ENCODE results near the gene COX18.

The COX18 gene, protein sequence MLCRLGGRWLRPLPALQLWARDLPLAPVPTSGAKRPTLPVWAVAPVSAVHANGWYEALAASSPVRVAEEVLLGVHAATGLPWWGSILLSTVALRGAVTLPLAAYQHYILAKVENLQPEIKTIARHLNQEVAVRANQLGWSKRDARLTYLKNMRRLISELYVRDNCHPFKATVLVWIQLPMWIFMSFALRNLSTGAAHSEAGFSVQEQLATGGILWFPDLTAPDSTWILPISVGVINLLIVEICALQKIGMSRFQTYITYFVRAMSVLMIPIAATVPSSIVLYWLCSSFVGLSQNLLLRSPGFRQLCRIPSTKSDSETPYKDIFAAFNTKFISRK

DNA sequence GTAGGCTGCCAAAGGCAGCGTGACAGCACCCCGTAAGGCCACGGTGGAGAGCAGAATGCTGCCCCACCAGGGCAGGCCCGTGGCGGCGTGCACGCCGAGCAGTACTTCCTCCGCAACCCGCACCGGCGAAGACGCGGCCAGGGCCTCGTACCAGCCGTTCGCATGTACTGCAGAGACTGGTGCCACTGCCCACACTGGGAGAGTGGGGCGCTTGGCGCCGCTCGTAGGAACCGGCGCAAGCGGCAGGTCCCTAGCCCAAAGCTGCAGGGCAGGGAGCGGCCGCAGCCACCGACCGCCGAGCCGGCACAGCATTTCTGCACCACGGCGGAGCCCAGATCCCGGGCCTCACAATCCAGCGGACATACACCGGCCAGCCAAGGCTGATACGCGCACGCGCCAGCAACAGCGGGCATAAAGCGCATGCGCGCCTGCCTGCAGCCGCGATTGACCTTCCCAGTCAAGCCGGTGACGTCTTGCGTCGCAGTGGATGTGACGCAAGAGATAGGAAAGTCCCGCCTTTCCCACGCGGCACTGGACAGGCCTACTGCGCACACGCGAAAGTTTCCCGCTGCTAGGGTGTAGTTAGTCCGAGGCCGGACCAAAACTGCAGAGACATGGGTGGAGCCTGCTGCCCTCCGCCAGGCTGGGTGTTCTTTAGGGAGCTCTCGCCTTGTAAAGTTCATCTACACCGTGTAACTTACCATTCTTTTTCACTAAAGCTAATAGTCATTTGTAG, at the start of gene COX18:
Gene COX18, minus strand, starts transcription at position 379 of the 736 bp plus-strand sequence. Its CDS starts 67 bp downstream, at position 312.
- DNase-seq: peak; percentile 33

DNA sequence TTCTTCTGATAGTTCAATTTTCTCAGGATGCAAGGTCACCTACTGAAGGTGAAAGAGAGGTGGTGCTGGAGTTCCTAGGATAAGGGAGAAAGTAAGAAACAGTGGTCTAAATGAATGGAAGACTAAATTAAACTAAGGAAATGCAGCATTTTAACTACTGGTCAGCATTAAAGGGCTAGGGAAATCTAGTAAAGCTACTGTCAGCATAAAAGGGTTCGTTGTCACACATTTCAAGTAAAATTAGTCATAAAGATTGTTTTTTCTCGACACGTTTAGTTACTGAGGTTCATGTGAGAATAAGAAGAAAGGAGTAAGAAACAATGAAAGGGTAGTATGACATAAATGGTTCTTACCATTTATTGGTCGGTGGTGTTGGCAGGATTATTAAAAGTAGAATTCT, 40.0 kb upstream of the COX18 start:
- no peak for DNase-seq

DNA sequence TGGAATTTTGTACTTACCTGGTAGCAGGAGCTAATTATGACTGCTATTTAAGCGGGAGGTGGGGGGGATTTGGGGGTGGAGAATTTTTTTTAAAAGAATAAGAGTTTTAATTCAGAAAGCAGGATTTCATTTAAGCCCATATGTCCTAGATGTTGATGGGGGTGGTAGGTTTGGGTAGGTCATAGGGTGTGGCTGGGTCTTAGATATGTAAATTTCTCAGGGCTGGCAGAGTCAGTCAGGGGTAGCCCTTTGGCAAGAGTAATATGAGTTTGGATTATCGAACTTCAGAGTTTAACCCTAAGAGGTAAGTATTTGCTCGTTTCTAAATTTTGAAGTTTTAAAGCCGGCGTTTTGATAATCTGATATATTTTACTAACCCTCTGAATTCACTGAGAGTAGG, 35.2 kb upstream of the COX18 start:
- no peak for DNase-seq

DNA sequence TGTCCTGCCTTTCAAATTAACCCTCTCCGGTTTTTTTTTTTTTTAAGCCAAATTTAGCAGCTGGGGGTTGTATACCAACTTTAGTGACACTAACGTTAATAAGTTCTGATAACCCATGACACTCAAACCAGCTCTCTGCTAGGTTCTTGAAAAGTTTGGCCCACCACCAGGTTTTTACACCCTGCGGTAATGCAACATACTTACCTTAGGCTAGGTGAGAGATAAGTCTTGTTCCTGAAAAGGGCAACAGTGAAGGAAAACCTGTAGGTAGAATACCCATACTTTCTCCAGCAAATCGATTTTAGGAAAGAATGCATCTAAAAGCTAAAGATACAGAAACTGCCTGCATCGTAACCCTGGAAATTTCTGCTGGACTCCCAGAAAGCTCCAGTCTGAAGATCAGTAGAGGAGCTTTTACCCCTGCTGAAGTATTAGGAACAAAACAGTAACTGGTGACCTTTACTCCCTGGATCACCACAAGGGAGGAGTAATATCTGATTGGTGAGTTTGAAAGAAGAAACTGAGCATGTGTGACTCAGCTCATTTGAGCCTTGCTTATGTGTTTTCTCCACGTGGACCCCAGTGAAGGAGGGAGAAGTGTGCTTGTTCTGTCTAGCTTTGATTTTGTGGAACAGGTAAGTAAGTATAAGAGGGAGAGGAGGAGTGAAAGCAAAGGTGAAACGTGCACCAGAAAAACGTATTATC, 34.4 kb upstream of the COX18 start:
- DNase-seq: no peak

DNA sequence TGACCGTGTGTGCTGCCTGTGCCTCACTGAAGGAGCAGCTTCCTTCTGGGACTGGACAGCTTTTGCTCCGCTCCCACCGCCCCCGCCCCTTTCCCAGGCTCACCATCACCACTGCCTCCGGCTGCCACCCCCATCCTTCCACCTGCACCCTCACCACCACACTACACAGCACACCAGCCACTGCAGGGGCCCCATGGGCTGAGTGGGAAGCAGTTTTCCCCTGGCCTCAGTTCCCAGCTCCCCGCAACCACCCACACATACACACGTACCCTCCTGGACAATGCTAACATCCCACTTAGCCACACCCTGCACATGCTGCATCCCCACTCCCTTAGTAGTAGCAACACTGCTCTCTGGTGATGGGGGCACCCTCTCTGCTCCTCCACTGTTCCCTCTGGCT, 29.6 kb upstream of the COX18 start:
- no peak for DNase-seq

DNA sequence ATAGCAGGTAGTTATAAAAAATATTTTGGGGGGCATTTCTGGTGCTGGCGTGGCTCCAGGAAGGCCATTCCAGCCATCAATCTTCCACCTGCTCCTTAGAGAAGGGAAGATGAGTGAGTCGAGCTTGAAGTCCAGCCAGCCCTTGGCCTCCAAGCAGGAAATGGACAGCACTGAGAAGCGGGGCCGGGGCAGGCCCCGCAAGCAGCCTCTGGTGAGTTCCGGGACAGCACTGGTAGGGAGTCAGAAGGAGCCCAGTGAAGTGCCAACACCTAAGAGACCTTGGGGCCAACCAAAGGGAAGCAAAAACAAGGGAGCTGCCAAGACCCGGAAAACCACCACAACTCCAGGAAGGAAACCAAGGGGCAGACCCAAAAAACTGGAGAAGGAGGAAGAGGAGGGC, 29.2 kb upstream of the COX18 start:
- no peak for DNase-seq

DNA sequence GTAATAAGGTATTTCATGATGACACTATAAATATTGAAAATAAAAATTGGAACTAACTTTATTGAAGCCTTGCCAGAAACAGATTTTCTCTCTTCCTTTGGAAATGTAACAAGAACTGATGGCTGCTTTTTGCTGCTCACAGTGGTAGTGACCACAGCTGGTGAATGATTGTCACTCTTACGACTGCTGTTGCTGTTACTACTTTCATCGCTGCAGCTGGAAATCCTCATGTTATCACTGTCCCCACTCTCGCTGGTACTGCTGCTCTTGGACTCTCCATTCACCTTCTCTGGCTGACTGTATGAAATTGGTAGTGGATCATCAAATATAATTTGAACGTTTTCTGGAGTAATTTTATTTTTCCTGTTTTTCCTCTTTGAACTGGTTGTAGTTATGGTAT, 28.5 kb upstream of the COX18 start:
- no peak for DNase-seq

DNA sequence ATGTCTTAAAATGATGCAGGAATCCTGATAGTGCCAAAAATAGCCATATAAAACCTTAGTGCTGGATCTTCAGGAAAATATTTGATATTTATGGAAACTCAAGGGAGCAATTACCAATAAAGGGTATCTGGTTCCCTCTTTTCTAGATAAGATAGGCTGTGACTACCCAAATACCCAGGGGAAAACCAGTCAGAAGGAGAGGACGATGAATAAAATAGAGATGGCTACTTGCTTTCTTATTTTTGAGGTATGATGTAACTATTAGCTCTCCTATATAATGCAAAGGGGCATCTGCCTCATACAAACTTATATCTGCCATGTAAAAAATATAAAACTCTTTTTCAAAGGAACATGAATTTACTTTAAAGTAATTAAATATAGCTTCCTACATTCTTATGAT, 23.4 kb upstream of the COX18 start:
- DNase-seq: no peak

DNA sequence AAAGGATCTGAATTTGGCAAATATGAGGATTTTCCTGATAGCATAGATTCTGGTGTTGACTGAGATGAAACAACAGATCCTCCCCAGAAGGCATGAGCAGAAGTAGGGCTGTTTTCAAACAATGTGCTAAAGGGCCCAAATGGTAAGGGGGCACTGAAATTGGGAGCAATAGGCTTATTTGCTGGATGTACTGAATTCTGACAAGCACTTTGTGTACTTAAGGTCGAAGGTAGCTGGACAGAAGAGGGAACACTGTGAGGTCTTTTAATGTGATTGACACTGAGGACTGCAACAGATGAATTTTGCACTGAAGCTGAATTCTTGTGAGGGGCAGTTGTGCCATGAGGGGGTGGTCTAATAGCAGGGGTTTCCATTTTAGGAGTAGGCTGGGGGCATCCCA, 21.2 kb upstream of the COX18 start:
- DNase-seq: no peak

DNA sequence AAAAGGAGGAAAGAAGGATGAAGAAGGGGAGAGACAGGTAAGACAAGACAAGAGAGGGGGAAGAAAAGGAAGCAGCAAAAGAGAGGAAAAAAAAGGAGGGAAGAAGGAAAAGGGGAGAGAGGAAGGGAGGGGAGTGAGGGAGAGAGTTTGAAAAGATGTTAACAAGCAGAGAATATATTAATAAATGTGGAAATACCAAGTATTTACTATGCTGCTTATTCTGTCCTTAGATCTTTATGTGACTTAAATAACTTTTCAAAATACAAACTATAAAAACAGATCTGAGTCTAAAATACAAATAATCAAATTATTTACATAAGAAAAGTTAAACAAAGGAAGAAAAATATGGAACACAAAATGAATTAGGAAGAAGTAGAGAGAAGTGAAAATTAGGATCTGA, 18.4 kb upstream of the COX18 start:
- no peak for DNase-seq

DNA sequence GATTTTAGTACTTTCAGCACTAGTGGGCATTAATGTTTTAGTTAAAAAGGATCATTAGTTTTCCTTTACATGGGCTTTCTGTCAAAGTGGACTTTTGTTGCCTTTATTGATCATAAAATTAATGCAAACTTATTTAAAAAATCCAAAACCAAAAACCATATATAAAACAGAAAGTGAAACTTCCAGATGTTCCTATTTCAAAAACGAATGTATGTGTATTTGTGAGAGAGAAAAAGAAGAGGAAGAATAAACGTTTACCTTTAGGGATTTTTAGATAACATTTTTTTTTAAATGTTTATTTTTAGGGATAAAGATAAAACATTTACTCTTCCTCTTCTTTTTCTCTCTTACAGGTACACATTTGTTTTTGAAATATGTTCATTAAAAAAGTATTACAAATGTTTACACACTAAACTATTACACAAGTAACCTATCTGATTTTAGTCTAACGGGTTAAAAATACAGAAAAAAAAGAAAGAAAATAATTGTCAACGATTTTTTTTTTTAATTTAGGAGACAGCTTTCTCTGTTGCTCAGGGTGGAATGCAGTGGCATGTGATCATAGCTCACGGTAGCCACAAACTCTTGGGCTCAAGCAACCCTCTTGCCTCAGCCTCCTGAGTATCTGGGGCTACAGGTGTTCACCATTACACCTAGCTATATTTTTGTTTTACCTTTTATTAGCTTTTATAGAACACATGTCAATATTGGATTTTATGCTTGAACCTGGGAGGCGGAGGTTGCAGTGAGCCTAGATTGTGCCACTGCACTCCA, 16.8 kb upstream of the COX18 start:
- DNase-seq: no peak

DNA sequence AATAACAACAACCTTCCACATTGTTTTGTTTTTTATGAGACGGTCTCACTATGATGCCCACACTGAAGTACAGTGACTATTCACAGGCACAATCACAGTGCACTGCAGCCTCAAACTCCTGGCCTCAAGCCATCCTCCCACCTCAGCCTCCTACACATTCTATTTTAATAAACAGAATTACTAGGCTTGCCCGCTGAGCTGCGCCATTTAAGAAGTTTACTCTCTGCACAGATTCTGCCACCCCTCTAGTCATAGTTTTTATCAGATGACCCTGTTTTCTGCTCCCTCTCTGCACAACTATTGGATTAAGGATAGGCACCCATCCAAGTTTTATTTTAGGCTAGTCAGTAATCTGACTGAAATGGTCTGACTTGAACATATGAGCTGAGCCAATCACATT, 11.3 kb upstream of the COX18 start:
- DNase-seq: no peak

DNA sequence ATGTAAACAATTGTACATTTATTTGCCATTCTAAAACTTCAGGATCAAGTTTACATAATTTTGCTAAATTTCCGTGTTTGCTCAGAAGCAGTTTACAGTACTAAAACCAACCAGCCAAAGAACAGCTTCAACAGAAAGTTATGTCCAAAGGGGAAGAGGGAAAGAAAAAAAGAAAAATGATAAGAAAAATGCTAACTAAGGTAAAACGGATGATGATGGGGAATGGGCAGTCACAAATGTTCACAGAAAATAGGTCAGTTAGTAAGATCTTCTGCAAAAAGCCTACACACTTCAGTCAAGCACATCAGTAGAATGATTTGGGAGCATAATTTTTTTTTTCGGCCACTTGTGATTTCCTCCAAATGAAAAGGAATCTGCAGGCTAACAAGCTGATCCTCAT, 6.3 kb upstream of the COX18 start:
- no peak for DNase-seq

DNA sequence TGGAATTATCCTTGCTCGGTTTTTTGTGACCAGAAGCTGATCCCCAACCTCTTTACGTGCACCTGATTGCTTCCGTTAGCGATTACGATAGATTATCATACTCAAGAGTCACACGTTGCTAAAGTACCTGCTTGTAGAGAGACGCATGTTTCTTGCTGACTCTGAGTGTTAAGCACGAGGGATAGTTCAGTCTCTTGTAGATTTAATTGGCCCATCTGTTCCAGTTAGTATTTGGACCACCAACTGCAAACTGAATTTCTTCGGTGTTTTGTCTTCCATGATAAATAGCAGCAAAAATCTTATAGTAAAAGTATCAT, 516 bp upstream of the COX18 start:
- no peak for DNase-seq

DNA sequence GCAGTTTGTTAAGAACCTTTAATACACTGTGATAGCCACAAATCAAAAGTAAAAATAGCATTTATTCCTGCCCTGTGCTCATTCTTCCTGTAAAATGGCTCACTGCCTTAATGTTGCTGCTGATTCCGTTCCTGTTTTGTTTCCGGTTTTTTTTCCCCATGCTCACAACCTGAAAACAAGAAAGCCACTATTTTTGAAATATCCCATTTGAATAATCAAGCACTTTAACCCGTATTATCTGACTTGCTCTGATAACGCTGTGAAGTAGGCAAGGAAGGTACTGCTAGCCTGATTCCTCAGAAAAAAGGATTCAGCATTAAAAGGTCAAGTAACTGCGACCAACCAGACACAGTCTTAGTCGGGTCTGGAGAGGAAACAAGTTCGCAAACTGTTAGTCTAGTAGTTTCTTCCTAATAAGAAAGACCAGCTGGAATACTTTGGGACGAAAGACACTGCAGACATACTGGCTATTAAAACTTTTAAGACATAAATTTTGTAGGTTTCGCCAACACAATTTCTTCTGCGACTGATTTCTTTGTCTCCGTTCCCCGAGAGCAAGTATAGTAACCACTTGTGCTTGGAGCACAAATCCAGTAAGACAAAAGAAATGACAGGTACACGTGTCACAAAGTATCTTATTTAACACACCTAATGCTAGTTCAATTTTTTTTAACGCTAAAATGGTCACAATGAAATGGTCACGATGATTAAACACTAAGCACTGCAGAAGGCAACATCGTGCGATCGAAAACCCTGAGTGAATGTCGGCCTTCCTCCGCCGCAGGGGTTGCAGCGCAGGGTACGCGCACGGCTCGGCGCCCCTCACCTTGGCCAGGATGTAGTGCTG, 802 bp downstream of the COX18 start:
- no peak for DNase-seq

DNA sequence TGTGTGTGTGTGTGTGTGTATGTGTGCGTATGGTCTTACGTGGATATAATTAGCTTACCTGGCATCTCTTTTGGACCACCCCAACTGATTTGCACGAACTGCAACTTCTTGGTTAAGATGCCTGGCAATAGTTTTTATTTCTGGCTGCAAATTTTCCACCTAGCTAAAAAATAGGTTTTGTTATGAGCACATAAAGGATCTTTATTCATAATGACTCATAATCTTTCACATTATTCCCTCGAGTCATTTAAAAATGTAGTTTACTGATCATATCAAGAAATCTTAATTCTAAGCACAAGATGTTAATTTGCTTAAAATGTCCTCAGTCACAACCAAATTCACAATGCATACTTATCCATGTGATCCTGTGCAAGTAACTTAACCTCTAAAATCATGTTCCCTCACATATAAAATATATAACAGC, 1.5 kb downstream of the COX18 start:
- no peak for DNase-seq

DNA sequence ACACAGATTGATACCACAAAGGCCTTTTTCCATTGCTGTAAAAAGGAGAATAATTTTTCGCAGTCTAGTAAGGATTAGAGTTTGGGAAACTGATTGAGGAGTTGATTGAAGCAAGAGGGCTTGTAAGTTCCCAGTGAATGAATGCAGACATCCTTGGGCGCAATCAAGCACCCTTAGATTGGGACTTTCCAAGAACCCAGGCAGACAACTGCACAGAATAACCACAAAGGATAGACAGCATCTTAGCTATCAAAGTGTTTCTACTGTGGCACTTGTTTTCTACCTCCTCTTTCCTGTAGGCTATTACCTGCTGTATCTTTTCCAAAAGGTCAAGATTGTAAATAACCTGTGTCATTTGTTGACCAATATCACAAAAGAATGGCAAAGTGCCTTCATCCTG, 2.6 kb downstream of the COX18 start:
- DNase-seq: no peak

DNA sequence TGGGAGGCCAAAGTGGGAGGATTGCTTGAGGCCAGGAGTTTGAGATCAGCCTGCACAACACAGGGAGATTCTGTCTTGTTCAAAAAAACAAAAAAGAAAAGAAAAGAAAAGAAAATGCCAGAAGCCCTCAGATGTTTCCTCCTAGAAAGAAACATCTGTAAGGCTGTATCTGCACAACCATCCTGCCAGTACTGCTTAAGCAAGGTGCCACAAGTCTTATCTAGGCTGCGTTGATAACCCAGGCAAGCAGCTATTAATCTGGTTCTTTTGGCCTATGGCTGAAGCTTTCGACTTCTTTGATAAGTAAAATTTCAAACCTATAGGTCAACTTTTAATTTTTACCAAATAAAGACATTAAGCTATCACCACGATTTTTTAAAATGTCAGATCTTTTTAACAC, 3.1 kb downstream of the COX18 start:
- no peak for DNase-seq

DNA sequence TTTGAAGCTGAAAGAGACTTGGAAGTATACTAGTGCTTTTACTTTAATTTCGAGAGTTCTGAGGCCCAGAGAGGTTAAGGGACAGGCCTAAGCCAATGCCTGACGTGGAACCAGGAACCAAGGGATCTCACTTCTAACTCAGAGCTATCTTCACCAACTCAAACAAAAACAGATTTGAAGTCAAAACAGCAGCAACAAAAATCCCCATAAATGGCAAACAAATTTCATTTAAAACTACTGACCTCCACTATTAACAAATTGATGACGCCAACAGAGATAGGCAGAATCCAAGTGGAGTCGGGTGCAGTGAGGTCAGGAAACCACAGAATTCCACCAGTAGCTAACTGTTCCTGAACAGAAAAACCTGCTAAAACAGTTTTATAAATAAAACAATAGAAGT, 5.0 kb downstream of the COX18 start:
- DNase-seq: no peak

DNA sequence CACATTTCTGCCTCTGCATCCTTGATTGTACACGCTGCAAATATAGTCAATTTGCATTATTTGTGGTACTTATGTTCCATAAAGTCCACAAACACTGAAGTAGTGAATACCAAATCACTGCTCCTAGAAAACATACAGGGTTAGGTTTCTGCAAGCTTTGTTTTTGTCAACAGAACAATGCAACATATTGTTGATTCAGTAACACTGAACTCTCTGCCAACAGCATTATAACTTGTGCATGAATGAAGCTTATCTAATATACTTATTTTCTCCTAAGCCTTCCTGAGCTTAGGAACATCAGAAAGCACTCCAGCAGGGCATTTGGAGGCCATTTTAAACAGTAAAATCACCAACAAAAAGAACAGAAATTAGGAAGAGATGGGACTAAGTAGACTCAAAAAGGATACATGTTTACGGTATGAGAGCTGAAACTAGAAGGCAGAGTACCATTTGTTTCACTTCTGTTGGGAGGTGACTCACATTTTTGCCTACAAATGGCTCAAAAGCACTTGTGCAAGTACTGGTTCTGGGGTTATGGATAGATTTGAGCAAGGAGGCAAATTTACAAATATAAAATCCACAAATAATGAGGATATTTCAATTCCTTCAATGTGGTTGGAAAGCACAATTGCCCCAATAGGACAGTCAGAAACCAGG, 14.1 kb downstream of the COX18 start:
- DNase-seq: no peak

DNA sequence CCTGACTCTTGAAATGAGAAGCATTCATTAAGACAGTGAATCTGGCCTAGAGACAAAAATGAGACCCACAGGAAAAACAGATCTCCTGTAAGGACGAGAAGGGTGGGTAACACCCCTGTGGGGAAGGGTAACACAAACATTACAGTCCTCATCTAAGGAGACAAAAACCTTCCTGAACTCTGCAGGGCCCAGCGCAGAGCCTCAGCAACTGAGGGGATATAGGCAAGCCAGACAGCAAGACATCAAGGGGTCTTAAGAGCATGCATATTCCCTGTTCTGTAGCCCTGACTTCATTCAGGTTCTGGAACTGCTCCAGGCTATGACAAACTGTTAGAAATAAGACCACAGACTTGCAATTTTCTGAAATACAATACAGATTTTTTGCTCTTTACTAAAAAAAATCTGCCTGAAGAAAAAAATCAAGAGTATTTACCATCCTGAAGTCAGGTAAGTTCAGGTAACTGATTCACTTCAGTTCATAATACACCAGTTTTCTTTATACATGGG, 15.5 kb downstream of the COX18 start:
- DNase-seq: no peak

DNA sequence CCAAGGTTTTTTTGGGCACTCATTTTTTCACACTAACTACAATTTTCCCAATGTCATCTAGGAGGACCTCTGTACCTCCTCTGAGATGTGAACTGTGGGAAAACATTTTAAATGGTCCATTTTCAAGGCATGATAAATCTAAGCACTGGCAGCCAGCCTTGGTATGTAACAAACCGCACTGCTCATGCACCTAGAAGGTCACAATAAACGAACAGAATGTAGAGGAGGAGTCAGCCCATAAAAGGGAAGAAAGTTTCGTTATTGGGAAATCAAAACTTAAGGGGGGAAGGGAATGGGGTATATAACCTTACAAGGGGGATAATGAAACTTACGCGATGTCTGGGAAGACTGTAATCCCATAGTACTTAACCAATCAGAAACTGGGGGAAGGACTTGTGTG, 16.4 kb downstream of the COX18 start:
- DNase-seq: no peak
